GM21723 (cell line): ENCODE results near the gene SLC12A5.
"Not testable (repeated sequence)": the region's sequence is repeated elsewhere in the genome, so short reads cannot be mapped to it uniquely, and the experiment has no call there.

ENCODE experiments used
- ATAC-seq: cut with Tn5 transposase; IDR thresholded peaks from one replicate; pipeline ENCODE4 v1.9.1; 2021; ENCODE audit warnings: mild to moderate bottlenecking, moderate library complexity; ENCODE audit not compliant: unreplicated experiment

Gene SLC12A5

DNA sequence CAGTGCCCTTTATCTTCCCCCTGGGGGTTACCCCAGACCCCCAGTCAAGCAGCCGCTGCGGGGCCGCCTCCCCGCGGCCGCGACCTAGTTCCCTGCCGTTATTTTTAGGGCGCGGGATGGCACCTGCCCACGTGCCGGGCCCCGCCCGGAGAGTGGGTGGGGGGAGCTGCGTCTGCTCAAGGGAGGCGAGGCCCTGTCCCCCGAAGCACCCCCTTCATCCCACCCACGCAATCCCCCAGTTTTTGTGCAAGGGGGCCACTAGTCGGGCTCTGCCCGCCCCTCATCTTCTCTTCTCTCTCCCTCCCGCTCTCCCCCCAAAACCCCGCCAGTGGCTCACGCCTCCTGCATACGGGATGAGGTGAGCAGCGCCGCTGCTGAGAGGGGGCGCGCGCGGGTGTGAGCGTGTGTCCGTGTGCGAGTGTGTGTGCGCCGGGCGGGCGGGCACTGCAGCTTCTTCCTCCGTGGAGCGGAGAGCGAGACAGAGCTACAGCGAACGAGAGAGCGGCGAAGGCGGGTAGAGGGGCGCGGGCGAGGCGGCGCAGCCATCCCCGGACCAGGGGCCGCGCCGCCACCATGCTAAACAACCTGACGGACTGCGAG lies at the start of gene SLC12A5:
Gene SLC12A5, plus strand, starts transcription at position 444 of the 600 bp plus-strand sequence. Its CDS starts 130 bp downstream, at position 574.
- no peak for ATAC-seq

- no peak for ATAC-seq
These were observed 47.8 kb upstream of the SLC12A5 start for GRCh38 chr20:45981261-45981660.

- no peak for ATAC-seq
These were observed 45.7 kb upstream of the SLC12A5 start for GRCh38 chr20:45983279-45983743.

DNA sequence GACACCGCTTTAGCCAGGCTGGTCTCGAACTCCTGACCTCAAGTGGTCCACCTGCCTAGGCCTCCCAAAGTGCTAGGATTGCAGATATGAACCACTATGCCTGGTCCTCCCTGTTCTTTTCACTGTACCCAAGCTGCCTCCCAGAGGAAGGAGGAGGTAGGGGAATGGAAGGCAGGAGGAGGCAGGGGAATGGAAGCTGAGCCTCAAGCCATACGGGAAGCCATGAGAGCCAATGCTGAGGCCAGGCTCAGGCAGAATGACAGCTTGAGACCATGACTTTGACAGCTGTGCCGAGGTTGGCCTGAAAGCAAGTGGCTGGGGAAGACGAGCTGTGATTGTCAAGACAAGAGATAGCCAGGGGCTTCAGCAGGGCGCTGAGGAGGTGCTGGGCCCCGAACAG lies 43.4 kb upstream of the SLC12A5 start:
- ATAC-seq = no peak

GRCh38 chr20:45987108-45987780 lies 41.8 kb upstream of the SLC12A5 start:
- ATAC-seq = no peak

- not testable (repeated sequence) for ATAC-seq
These were observed 40.2 kb upstream of the SLC12A5 start for GRCh38 chr20:45988830-45989229.

DNA sequence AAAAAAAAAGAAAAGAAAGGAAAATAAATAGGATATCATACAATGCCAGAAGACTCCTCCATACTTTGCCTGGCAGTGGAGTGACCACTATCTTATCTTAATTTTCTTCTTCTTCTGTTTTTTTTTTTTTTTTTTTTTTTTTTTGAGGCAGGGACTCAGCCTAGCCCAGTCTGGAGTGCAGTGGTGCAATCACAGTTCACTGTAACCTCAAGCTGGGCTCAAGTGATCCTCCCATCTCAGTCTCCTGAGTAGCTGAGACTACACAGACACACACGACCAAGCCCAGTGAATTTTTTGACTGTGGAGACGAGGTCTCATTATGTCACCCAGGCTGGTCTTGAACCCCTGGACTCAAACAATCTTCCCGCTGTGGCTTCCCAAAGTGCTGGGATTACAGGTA lies 37.4 kb upstream of the SLC12A5 start:
- no peak for ATAC-seq

- ATAC-seq = no peak
These were observed 35.6 kb upstream of the SLC12A5 start for GRCh38 chr20:45993197-45993951.

DNA sequence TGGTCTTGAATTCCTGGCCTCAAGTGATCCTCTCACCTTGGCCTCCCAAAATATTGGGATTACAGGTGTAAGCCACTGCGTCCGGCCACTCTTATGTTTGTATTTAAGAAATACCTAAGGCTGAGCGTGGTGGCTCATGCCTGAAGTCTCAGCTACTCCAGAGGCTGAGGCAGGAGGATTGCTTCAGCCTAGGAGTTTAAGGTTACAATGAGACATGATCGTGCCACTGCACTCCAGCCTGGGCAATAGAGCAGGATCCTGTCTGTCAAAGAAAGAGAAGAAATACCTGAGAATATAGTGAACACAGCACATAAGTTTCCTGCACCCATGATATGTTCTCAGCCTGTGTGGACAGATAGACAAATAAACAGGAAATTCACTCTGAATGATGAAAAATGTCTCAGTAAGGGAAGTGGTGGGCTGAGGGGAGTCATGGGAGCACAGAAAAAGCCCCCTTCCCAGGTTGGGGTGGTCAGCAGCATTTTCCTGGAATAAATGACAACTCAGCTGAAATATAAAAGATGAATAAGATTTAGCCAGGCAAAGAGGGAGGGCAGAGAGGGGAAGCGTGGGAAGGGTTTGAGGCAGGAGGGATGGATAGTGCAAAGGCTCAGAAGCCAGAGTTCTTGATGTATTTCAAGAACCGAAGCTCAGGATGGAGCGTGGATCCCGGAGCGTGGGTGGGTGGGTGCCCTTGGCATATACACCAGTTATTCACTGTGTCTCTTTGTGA lies 34.1 kb upstream of the SLC12A5 start:
- no peak for ATAC-seq

DNA sequence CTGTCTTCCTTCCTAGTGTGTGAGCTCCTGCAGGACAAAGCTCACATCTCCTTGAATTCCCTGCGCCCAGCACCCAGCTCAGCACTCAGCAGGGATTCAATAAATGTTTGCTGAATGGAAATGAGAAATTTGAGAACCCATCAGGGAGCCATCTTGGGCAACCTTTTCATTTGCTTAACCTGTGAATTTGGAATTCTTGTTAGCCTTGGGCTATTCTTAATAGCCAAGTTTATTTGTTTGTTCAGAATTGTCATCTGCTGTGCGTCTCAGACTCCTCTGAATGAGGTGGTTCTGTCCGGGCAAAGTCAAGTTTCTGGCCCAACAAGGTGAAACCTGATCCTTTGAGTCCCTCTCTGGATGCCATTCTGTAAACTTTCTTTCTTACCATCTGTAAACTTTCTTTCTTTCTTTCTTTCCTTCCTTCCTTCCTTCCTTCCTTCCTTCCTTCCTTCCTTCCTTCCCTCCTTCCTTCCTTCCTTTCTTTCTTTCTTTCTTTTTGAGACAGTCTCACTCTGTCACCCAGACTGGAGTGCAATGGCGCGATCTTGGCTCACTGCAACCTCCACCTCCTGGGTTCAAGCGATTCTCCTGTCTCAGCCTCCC lies 33.4 kb upstream of the SLC12A5 start:
- not testable (repeated sequence) for ATAC-seq

- no peak for ATAC-seq
These were observed 31.8 kb upstream of the SLC12A5 start for GRCh38 chr20:45997187-45997586.

DNA sequence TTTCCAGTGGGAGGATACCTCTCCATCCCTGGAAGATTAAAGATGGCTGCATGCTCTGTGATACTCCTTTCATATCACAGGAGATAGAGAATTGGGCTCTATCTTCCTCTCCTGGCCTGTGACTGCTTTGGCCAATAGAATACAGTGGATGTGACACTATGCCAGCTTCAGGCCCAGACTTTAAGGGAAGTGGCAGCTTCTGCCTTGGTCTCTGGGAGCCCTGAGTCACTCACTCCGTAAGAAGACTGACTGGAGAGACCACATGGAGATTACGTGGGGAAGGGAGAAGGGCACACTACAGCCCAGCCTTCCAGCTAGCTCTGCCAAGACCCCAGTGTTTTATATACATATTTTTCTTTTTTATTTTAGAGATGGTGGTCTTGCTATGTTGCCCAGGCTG lies 30.7 kb upstream of the SLC12A5 start:
- no peak for ATAC-seq

- ATAC-seq = no peak
These were observed 30.3 kb upstream of the SLC12A5 start for GRCh38 chr20:45998761-45999160.

- no peak for ATAC-seq
These were observed 29.3 kb upstream of the SLC12A5 start for GRCh38 chr20:45999557-46000261.

GRCh38 chr20:46000262-46000996 lies 28.6 kb upstream of the SLC12A5 start:
- ATAC-seq = no peak

GRCh38 chr20:46001498-46001897 lies 27.5 kb upstream of the SLC12A5 start:
- ATAC-seq = no peak

DNA sequence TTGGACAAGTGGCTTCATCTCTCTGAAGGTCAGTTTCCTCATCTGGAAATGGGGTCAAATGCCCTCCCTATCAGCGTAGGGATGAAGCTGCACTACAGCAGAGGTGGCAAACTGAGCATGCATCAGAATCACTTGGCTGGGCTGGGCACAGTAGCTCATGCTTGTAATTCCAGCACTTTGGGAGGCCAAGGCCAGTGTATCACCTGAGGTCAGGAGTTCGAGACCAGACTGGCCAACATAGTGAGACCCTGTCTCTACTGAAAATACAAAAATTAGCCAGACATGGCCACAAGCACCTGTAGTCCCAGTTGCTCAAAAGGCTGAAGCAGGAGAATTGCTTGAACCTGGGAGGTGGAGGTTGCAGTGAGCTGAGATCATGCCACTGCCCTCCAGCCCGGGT lies 27.0 kb upstream of the SLC12A5 start:
- ATAC-seq = no peak

DNA sequence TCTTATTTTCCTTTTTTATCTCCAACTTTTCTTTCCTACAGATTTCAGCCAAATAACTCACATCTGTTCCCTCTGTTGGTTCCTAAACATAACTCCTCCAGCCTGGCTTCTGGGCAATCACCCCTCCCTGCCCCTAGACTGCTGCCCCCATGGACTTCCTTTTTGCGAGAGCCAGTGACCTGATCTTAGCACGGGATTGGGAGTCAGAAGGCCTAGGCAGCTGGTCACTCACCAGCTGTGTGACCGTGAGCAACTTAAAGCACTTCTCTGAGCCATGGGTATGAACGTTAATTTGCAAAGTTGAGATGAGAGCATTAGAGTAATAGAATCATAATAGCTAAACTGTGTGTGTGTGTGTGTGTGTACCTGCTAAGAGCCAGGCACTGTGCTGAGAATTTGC lies 24.8 kb upstream of the SLC12A5 start:
- no peak for ATAC-seq

GRCh38 chr20:46004889-46005473 lies 24.0 kb upstream of the SLC12A5 start:
- no peak for ATAC-seq
